Nephron progenitor cell (in vitro differentiated cells): ENCODE data around the gene FLT1.

Experiments
- DNase-seq: peaks from one replicate; pipeline ENCODE4 v3.0.0; 2021
- H3K27ac Mint-ChIP-seq: 2 replicates; pipeline ENCODE4 v1.8.0; 2021; ENCODE audit warnings: mild to moderate bottlenecking, moderate library complexity, mixed read lengths
- H3K27me3 Mint-ChIP-seq: 2 replicates; pipeline ENCODE4 v1.8.0; 2021; ENCODE audit warnings: mild to moderate bottlenecking, low read depth, mixed read lengths; ENCODE audit not compliant: poor library complexity
- H3K36me3 Mint-ChIP-seq: 2 replicates; pipeline ENCODE4 v1.8.0; 2021; ENCODE audit warnings: low read depth, mixed read lengths
- H3K4me1 Mint-ChIP-seq: 2 replicates; pipeline ENCODE4 v1.8.0; 2021; ENCODE audit warnings: mixed read lengths
- H3K4me3 Mint-ChIP-seq: 2 replicates; pipeline ENCODE4 v1.8.0; 2021; ENCODE audit warnings: mild to moderate bottlenecking, moderate library complexity, mixed read lengths
- H3K9me3 Mint-ChIP-seq: 2 replicates; pipeline ENCODE4 v1.8.0; 2021; ENCODE audit warnings: mild to moderate bottlenecking, moderate library complexity, mixed read lengths
- TF ChIP-seq, protein P1 (sequence below): fragments of 200-600 bp; sonication (generic); IDR thresholded peaks from 2 replicates; pipeline ENCODE4 v1.5.0; 2021; ENCODE audit warnings: antibody characterized with exemption

FLT1 gene

DNA sequence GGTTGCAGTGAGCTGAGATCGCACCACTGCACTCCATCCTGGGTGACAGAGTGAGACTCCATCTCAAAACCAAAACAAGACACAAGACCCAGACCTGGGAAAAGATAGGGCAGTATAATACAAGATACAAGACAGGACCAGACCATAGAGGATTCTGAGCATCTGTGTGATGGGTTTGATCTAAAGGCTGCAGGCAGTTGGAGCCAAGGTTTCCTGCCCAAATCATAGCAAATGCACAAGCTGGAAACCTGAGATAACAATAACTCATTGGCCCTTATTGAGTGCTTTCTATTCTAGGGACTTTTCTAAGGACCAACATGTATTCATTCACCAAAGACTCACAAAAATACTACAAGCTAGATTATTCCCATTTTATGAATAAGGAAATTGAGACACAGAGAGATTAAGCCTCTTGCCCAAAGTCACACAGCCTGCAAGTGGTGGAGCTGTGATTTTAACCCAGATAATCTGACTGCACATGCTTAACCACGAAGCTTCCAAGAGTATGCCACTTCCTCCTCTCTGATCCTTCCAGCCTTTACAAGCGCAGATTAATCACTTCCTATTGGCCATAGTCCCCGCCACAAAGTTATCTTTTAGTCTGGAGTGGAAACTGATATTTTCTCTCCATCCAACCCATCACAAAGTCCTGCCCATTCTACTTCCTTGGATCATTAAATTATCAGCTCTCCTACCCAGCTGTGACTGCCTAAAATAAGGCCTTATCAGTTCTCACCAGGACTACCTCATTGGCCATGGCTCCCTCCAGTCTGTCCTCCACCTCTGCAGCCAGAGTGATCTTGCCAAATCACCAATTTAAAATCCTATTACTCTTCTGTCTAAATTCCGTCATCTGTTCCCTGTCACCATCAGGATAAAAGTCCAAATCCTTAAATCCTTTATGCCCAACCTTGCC lies 147.2 kb downstream of the FLT1 start:
- no peaks in the 10 kb centered on the region for H3K9me3 Mint-ChIP-seq
- peaks cover 4% of the 10 kb centered on the region for H3K27me3 Mint-ChIP-seq
- H3K36me3 Mint-ChIP-seq = no peaks in the 10 kb centered on the region
- H3K4me3 Mint-ChIP-seq = no peak overlapping the region
- H3K27ac Mint-ChIP-seq = no peak overlapping the region
- TF ChIP-seq, protein P1, sequence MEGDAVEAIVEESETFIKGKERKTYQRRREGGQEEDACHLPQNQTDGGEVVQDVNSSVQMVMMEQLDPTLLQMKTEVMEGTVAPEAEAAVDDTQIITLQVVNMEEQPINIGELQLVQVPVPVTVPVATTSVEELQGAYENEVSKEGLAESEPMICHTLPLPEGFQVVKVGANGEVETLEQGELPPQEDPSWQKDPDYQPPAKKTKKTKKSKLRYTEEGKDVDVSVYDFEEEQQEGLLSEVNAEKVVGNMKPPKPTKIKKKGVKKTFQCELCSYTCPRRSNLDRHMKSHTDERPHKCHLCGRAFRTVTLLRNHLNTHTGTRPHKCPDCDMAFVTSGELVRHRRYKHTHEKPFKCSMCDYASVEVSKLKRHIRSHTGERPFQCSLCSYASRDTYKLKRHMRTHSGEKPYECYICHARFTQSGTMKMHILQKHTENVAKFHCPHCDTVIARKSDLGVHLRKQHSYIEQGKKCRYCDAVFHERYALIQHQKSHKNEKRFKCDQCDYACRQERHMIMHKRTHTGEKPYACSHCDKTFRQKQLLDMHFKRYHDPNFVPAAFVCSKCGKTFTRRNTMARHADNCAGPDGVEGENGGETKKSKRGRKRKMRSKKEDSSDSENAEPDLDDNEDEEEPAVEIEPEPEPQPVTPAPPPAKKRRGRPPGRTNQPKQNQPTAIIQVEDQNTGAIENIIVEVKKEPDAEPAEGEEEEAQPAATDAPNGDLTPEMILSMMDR = no peak
- no peak for DNase-seq
- peaks cover 53% of the 10 kb centered on the region for H3K4me1 Mint-ChIP-seq

DNA sequence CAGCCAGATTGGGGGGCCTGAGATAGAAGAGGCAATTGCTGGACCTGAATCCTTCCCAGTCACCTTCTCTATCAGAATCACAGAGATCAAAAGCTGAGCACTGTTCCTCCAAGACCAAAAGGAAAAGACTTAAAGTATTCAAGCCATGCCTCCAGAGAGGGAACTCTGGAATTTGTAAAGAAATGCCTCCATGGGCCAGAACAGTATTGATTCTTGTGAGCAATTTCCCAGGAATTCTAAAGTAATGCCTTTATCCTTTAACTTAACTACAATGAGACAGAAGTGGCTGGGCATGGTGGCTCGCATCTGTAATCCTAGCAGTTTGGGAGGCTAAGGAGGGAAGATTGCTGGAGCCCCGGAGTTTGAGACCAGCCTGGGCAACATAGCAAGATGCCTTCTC lies 148.8 kb downstream of the FLT1 start:
- TF ChIP-seq, protein P1 = no peak
- peaks cover 54% of the 10 kb centered on the region for H3K4me1 Mint-ChIP-seq
- H3K4me3 Mint-ChIP-seq = no peak overlapping the region
- H3K9me3 Mint-ChIP-seq = no peaks in the 10 kb centered on the region
- DNase-seq = no peak
- no peaks in the 10 kb centered on the region for H3K36me3 Mint-ChIP-seq
- H3K27me3 Mint-ChIP-seq = peaks cover 4% of the 10 kb centered on the region
- no peak overlapping the region for H3K27ac Mint-ChIP-seq

DNA sequence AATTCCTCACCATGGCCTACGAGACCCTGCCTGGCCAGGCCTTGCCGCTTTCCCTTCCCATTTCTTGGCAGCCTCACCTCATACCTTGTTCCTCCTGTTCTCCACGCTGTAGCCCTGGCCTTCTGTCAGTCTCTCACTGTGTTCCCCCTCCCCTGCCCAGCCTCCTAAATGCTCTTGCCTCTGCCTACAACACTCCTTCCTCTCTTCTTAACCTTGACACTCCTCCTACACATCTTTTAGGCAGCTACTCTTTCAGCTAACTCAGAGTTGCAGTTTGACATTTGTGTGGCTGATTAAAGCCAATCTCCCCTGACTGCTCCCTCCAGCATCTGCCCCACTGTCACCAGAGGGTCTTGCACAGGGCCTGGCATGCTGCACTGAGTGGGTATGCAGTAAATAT lies 150.8 kb downstream of the FLT1 start:
- DNase-seq = no peak
- no peaks in the 10 kb centered on the region for H3K9me3 Mint-ChIP-seq
- no peaks in the 10 kb centered on the region for H3K36me3 Mint-ChIP-seq
- peaks cover 52% of the 10 kb centered on the region for H3K4me1 Mint-ChIP-seq
- H3K27me3 Mint-ChIP-seq = no peaks in the 10 kb centered on the region
- TF ChIP-seq, protein P1 = no peak
- H3K27ac Mint-ChIP-seq = peak overlapping the region; percentile 93
- no peak overlapping the region for H3K4me3 Mint-ChIP-seq

DNA sequence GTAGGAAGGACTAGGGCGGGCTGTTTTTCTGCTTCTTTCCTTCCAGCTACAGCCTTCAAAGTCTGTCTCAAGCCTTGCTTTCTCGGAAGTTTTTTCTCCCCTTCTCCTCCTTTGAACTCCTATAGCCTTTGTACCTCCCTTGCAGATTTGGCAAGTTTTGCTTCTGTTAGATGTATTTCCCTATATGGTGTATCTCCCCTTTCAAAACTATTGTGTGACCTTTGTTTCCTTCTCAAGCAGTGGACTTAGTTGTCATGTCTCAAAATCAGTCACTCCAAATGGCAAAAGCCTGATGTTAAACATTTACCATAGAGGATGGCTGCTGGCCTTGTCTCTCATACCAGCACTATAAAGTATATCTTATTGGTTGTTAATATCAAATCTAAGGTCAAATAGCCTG lies 152.7 kb downstream of the FLT1 start:
- no peak for DNase-seq
- Mint-ChIP-seq H3K4me3 (no peak overlapping the region), H3K9me3 (no peaks in the 10 kb centered on the region), H3K27ac (peak overlapping the region; percentile 37), H3K36me3 (no peaks in the 10 kb centered on the region), H3K27me3 (no peaks in the 10 kb centered on the region), H3K4me1 (peaks cover 65% of the 10 kb centered on the region)
- TF ChIP-seq, protein P1 = no peak

DNA sequence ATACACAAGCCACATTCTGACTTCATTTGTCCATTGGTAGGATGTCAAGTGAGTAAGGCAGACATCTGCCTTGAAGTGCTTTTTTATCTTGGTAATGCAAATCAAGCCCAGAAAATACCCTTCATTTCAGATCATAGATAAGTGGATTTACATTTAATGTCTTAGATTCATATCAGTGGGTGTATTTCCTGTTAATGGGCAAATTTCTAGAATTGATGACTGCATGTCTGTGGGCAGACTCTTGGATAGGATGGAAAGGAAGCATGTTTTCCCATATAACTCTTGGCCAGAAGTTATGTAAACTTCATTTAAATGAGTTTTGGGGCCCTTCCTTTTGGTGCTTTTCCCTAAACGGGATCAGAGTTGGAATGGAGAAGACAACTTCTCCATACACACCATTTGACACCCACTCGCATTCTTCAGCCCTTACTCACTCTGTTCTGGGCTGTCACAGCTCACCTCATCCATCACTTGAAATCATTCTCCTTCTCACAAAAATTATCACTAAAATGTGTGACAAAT lies 154.6 kb downstream of the FLT1 start:
- Mint-ChIP-seq H3K27me3 (no peaks in the 10 kb centered on the region), H3K36me3 (no peaks in the 10 kb centered on the region), H3K27ac (no peak overlapping the region), H3K4me3 (no peak overlapping the region), H3K4me1 (peaks cover 69% of the 10 kb centered on the region), H3K9me3 (no peaks in the 10 kb centered on the region)
- no peak for DNase-seq
- TF ChIP-seq, protein P1 = no peak
